ENCODE data around the gene SPOCK1.

DNA sequence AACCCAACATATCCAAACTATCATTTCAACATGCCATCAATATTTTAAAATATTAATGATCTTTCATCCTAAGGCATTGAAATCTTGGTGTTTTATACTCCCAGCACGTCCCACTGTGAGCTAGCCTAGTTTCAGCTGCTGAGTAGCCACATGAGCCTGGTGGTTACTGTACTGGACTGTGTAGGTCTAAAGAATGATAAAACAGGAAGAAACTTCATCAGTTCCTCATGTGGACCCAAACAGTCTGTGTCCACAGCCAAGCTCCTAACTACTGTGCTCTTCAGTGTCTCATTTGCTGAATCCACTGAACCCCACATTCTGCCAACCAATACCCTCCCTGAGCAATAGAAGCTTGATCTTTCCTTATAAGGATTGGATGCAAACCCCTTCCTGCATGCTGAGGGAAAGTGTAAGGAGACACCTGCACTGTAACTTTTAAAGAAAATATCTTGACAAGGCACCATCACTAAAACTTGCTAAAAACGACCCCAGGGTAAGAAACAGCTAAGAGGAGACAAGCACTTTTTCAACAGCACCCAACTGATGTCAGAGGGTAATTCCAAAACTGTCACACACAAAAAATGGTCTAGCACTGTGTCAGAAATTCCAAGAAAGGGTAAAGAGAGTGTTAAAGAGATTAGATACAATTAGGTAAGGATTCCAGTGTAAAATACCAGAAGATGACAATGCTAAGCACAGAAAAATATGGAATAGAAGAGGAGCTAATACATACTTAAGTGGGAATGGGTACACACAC, 126.9 kb downstream of the SPOCK1 start:
- TF ChIP-seq EZH2 (IDR thresholded peaks at IDR 0.05; ENCODE audit: borderline replicate concordance, low read depth, low read length, severe bottlenecking) (no peak), POLR2A (IDR thresholded peaks at IDR 0.05; ENCODE audit: low read depth, low read length) (no peak), POLR2AphosphoS5 (IDR thresholded peaks at IDR 0.05; ENCODE audit: insufficient read depth, low read depth, low read length) (no peak), MAX (IDR thresholded peaks at IDR 0.05; ENCODE audit: insufficient read depth, insufficient read length) (no peak)
- TF ChIP-seq, protein P1, sequence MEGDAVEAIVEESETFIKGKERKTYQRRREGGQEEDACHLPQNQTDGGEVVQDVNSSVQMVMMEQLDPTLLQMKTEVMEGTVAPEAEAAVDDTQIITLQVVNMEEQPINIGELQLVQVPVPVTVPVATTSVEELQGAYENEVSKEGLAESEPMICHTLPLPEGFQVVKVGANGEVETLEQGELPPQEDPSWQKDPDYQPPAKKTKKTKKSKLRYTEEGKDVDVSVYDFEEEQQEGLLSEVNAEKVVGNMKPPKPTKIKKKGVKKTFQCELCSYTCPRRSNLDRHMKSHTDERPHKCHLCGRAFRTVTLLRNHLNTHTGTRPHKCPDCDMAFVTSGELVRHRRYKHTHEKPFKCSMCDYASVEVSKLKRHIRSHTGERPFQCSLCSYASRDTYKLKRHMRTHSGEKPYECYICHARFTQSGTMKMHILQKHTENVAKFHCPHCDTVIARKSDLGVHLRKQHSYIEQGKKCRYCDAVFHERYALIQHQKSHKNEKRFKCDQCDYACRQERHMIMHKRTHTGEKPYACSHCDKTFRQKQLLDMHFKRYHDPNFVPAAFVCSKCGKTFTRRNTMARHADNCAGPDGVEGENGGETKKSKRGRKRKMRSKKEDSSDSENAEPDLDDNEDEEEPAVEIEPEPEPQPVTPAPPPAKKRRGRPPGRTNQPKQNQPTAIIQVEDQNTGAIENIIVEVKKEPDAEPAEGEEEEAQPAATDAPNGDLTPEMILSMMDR (IDR thresholded peaks at IDR 0.05; ENCODE audit: extremely low read depth in 1 of 2, insufficient read depth in 1 of 2, low read depth in 1 of 2, low read length in 2 of 2), result no peak

Measured in endothelial cell of umbilical vein (primary cell).